H9 (cell line): ENCODE results near the gene EFNA5. TPM values are rescaled to one million over a fixed set of nuclear protein-coding genes. Genes with fewer than 3 reads are reported as not detected.

Experiments
- DNase-seq: peaks from one replicate; pipeline ENCODE4 v3.0.0-alpha.2; 2017
- H2AFZ ChIP-seq: one replicate; pipeline ENCODE4 v1.6.1; 2013; ENCODE audit warnings: mild to moderate bottlenecking, low read length, control low read depth, moderate library complexity
- H2AK5ac ChIP-seq: 2 replicates; pipeline ENCODE4 v1.6.1; 2013; ENCODE audit warnings: low read length, control low read depth, mixed read lengths; ENCODE audit not compliant: insufficient read length
- H2BK120ac ChIP-seq: one replicate; pipeline ENCODE4 v1.6.1; 2013; ENCODE audit warnings: low read depth, mild to moderate bottlenecking, low read length, control low read depth, inconsistent platforms; ENCODE audit not compliant: poor library complexity, severe bottlenecking
- H2BK12ac ChIP-seq: 2 replicates; pipeline ENCODE4 v1.6.1; 2013; ENCODE audit warnings: low read length, control low read depth, mixed read lengths, low read depth; ENCODE audit not compliant: insufficient read length
- H2BK15ac ChIP-seq: 2 replicates; pipeline ENCODE4 v1.6.1; 2013; ENCODE audit warnings: low read depth, low read length, control low read depth
- H2BK20ac ChIP-seq: one replicate; pipeline ENCODE4 v1.6.1; 2013; ENCODE audit warnings: low read depth, mild to moderate bottlenecking, low read length, control low read depth, inconsistent platforms; ENCODE audit not compliant: poor library complexity, severe bottlenecking
- H2BK5ac ChIP-seq: 2 replicates; pipeline ENCODE4 v1.6.1; 2013; ENCODE audit warnings: low read length, control low read depth, mixed read lengths; ENCODE audit not compliant: insufficient read length
- H3K14ac ChIP-seq: 2 replicates; pipeline ENCODE4 v1.6.1; 2013; ENCODE audit warnings: low read length, control low read depth; ENCODE audit not compliant: insufficient read depth
- H3K18ac ChIP-seq: 2 replicates; pipeline ENCODE4 v1.6.1; 2013; ENCODE audit warnings: low read depth, mild to moderate bottlenecking, mixed read lengths, low read length, control low read depth; ENCODE audit not compliant: insufficient read length
- H3K23ac ChIP-seq: 2 replicates; pipeline ENCODE4 v1.6.1; 2013; ENCODE audit warnings: low read length, control low read depth, mixed read lengths, low read depth; ENCODE audit not compliant: insufficient read length
- H3K23me2 ChIP-seq: 2 replicates; pipeline ENCODE4 v1.6.1; 2013; ENCODE audit warnings: low read depth, mild to moderate bottlenecking, mixed read lengths, low read length, control low read depth; ENCODE audit not compliant: insufficient read length, poor library complexity, severe bottlenecking
- H3K27ac ChIP-seq: 2 replicates; pipeline ENCODE4 v1.5.1; 2013; ENCODE audit warnings: low read length, control low read depth, mixed read lengths, low read depth; ENCODE audit not compliant: insufficient read length
- H3K27me3 ChIP-seq: 2 replicates; pipeline ENCODE4 v1.6.1; 2013; ENCODE audit warnings: low read length, control low read depth, inconsistent platforms; ENCODE audit not compliant: insufficient read depth
- H3K4ac ChIP-seq: 2 replicates; pipeline ENCODE4 v1.6.1; 2013; ENCODE audit warnings: low read depth, mild to moderate bottlenecking, control low read depth, inconsistent platforms, low read length, moderate library complexity
- H3K4me1 ChIP-seq: 2 replicates; pipeline ENCODE4 v1.6.1; 2013; ENCODE audit warnings: low read length, control low read depth, inconsistent platforms; ENCODE audit not compliant: insufficient read depth
- H3K4me2 ChIP-seq: 2 replicates; pipeline ENCODE4 v1.6.1; 2013; ENCODE audit warnings: low read length, control low read depth, mixed read lengths; ENCODE audit not compliant: insufficient read length, insufficient read depth
- H3K56ac ChIP-seq: 2 replicates; pipeline ENCODE4 v1.6.1; 2013; ENCODE audit warnings: low read depth, mild to moderate bottlenecking, mixed read lengths, low read length, control low read depth; ENCODE audit not compliant: insufficient read length
- H3K79me1 ChIP-seq: 2 replicates; pipeline ENCODE4 v1.6.1; 2013; ENCODE audit warnings: low read depth, mild to moderate bottlenecking, moderate library complexity, low read length, control low read depth, inconsistent platforms; ENCODE audit not compliant: insufficient read depth, poor library complexity, severe bottlenecking
- H3K79me2 ChIP-seq: 2 replicates; pipeline ENCODE4 v1.6.1; 2013; ENCODE audit warnings: low read length, control low read depth, inconsistent platforms; ENCODE audit not compliant: insufficient read depth
- H3K9ac ChIP-seq: 2 replicates; pipeline ENCODE4 v1.6.1; 2013; ENCODE audit warnings: low read length, control low read depth, mixed read lengths; ENCODE audit not compliant: insufficient read length; ENCODE audit errors: extremely low read depth
- H3K9me3 ChIP-seq: one replicate; pipeline ENCODE4 v1.6.1; 2013; ENCODE audit warnings: low read depth, low read length, inconsistent platforms; ENCODE audit not compliant: control insufficient read depth
- H3T11ph ChIP-seq: one replicate; pipeline ENCODE4 v1.6.1; 2013; ENCODE audit warnings: mild to moderate bottlenecking, low read length, control low read depth, inconsistent platforms
- H4K20me1 ChIP-seq: one replicate; pipeline ENCODE4 v1.6.1; 2013; ENCODE audit not compliant: control insufficient read depth, insufficient read length, insufficient read depth
- H4K5ac ChIP-seq: 2 replicates; pipeline ENCODE4 v1.6.1; 2013; ENCODE audit warnings: low read depth, mild to moderate bottlenecking, mixed read lengths, low read length, control low read depth; ENCODE audit not compliant: insufficient read length
- H4K8ac ChIP-seq: replicated peaks from 2 replicates; pipeline ENCODE4 v1.6.1; 2013; ENCODE audit warnings: low read length, control low read depth, mixed read lengths, low read depth; ENCODE audit not compliant: insufficient read length
- H4K91ac ChIP-seq: 2 replicates; pipeline ENCODE4 v1.6.1; 2013; ENCODE audit warnings: low read depth, mild to moderate bottlenecking, moderate library complexity, mixed read lengths, low read length, control low read depth; ENCODE audit not compliant: insufficient read length
- H3K27ac Mint-ChIP-seq, 3 experiments: 2 replicates in 2 of 3; 3 replicates in 1 of 3; pipeline ENCODE4 v1.8.0; 2020 to 2021; ENCODE audit warnings: mixed read lengths in 3 of 3, mild to moderate bottlenecking in 1 of 3, moderate library complexity in 1 of 3
- H3K27me3 Mint-ChIP-seq: 2 replicates; pipeline ENCODE4 v1.8.0; 2021; ENCODE audit warnings: low read depth, mild to moderate bottlenecking, moderate library complexity, mixed read lengths
- H3K36me3 Mint-ChIP-seq, 3 experiments: 2 replicates in 2 of 3; 3 replicates in 1 of 3; pipeline ENCODE4 v1.8.0; 2020 to 2021; ENCODE audit warnings: low read depth in 3 of 3, mixed read lengths in 3 of 3; ENCODE audit not compliant: insufficient read depth in 1 of 3
- H3K4me1 Mint-ChIP-seq, 2 experiments: 2 replicates each; pipeline ENCODE4 v1.8.0; 2020; ENCODE audit warnings: mixed read lengths in 2 of 2
- H3K4me3 Mint-ChIP-seq, 2 experiments: 2 replicates in 1 of 2; 3 replicates in 1 of 2; pipeline ENCODE4 v1.8.0; 2020 to 2021; ENCODE audit warnings: mild to moderate bottlenecking in 2 of 2, mixed read lengths in 2 of 2, moderate library complexity in 1 of 2
- H3K9me3 Mint-ChIP-seq, 2 experiments: 2 replicates in 1 of 2; 3 replicates in 1 of 2; pipeline ENCODE4 v1.8.0; 2020; ENCODE audit warnings: mild to moderate bottlenecking in 2 of 2, mixed read lengths in 2 of 2, moderate library complexity in 1 of 2
- CTCF ChIP-seq: fragments of 200-600 bp; sonication (generic); conservative IDR thresholded peaks from 3 replicates; pipeline ENCODE4 v1.8.0; 2021; ENCODE audit warnings: antibody characterized with exemption, mild to moderate bottlenecking
- WGBS: extraction: QIAGEN DNeasy Blood & Tissue Kit; methylation state at CpG from one replicate; pipeline ENCODE4 v1.1.7; 2013; ENCODE audit warnings: missing lambda C conversion rate, low lambda C conversion rate, mixed read lengths; ENCODE audit not compliant: insufficient read length; ENCODE audit errors: extremely low coverage; 5-methylcytosine and 5-hydroxymethylcytosine counted together
- total RNA-seq: library from RNA; stranded (reverse); gene quantifications from 2 replicates; pipeline ENCODE4 v1.2.1, GENCODE V29; 2021

Gene EFNA5
- total RNA-seq, 1 experiment from 2014 or later: 20.4 TPM

- peaks cover 53 to 63% of the 10 kb centered on the region in 2 experiments for H3K4me1 Mint-ChIP-seq
- H4K8ac ChIP-seq: no peak overlapping the region
- no peak overlapping the region for H4K91ac ChIP-seq
- no peak overlapping the region for H3K9ac ChIP-seq
- DNase-seq: no peak
- H3K27ac Mint-ChIP-seq: no peak overlapping the region
- no peak overlapping the region for H3T11ph ChIP-seq
- no peaks in the 10 kb centered on the region for H3K27me3 ChIP-seq
- H3K23me2 ChIP-seq: no peaks in the 10 kb centered on the region
- H3K27me3 Mint-ChIP-seq: no peaks in the 10 kb centered on the region; the same call in 1 of the 2 replicates
- WGBS: no CpG with 5 or more reads among the region's 1 CpG
- no peak overlapping the region for H3K4me2 ChIP-seq
- H2BK5ac ChIP-seq: no peak overlapping the region
- H3K79me2 ChIP-seq: no peaks in the 10 kb centered on the region
- no peak overlapping the region for H3K14ac ChIP-seq
- no peak overlapping the region for H4K5ac ChIP-seq
- no peak overlapping the region for H3K23ac ChIP-seq
- no peak overlapping the region for H3K4me3 Mint-ChIP-seq
- no peaks in the 10 kb centered on the region for H3K9me3 ChIP-seq
- no peak overlapping the region for H3K4ac ChIP-seq
- no peak overlapping the region for H2BK15ac ChIP-seq
- peaks cover 2% of the 10 kb centered on the region; the same call in 1 of the 2 replicates for H3K4me1 ChIP-seq
- H3K56ac ChIP-seq: no peak overlapping the region
- H3K79me1 ChIP-seq: no peaks in the 10 kb centered on the region
- H2BK20ac ChIP-seq: no peak overlapping the region
- no peak overlapping the region for H2AFZ ChIP-seq
- H4K20me1 ChIP-seq: no peaks in the 10 kb centered on the region
- no peak for TF ChIP-seq CTCF
- H3K9me3 Mint-ChIP-seq: no peaks in the 10 kb centered on the region
- no peak overlapping the region for H2BK12ac ChIP-seq
- peaks cover 0 to 4% (median 0%) of the 10 kb centered on the region in 3 experiments; a peak in 1 of 7 replicates for H3K36me3 Mint-ChIP-seq
- no peak overlapping the region for H2BK120ac ChIP-seq
- no peak overlapping the region for H3K18ac ChIP-seq
- H3K27ac ChIP-seq: no peak overlapping the region
- H2AK5ac ChIP-seq: no peak overlapping the region
Observed at GRCh38 chr5:107389775-107390148, 281.0 kb downstream of the EFNA5 start.
